B cell (primary cell): Measurements from ENCODE around the gene GTF2IRD1. TPM values are rescaled to one million over a fixed set of nuclear protein-coding genes. Genes with fewer than 3 reads are reported as not detected.

Experiments used
- ATAC-seq: fragments of 200-7000 bp; cut with Tn5 transposase; one replicate; pipeline ENCODE4 v1.10.0; 2021; ENCODE audit warnings: low read depth, mild to moderate bottlenecking, moderate number of reproducible peaks, moderate library complexity
- CTCF ChIA-PET: fragments of 350-600 bp; sonication (Branson Sonifier 250); formaldehyde crosslinking; loops from one replicate; lab custom pipeline; 2021; ENCODE audit warnings: antibody characterized with exemption, inconsistent platforms; lab: Charles Lee
- POLR2A ChIA-PET: fragments of 350-600 bp; sonication (Branson Sonifier 250); formaldehyde crosslinking; loops from one replicate; lab custom pipeline; 2021; ENCODE audit warnings: antibody characterized with exemption; lab: Charles Lee
- DNase-seq: peaks from one replicate; pipeline ENCODE4 v3.0.0; 2013
- H2AFZ ChIP-seq: 2 replicates; pipeline ENCODE4 v1.6.1; 2012; ENCODE audit warnings: mild to moderate bottlenecking, low read depth, low read length; ENCODE audit not compliant: insufficient read depth, poor library complexity, severe bottlenecking
- H3K27ac ChIP-seq, 2 donors: 1 replicate in 1 of 2; 2 replicates in 1 of 2; pipeline ENCODE4 v1.5.1; 2012 to 2013; ENCODE audit warnings: low read length in 2 of 2, mild to moderate bottlenecking in 2 of 2, moderate library complexity in 1 of 2
- H3K27me3 ChIP-seq, 4 experiments: fragments of 200-600 bp in 1 of 4; sonication (generic) in 1 of 4; replicated peaks in 1 of 4; 1 replicate in 2 of 4; 2 replicates in 2 of 4; pipeline versions ENCODE4 v1.6.1 to v1.7.0; 2013 to 2016; ENCODE audit warnings: low read length in 3 of 4, mild to moderate bottlenecking in 2 of 4, mixed read lengths in 1 of 4, moderate library complexity in 1 of 4; ENCODE audit not compliant: insufficient read depth in 4 of 4, control insufficient read depth in 3 of 4; ENCODE audit errors: control extremely low read depth in 1 of 4
- H3K36me3 ChIP-seq, 2 experiments: replicated peaks in 1 of 2; 1 replicate in 1 of 2; 2 replicates in 1 of 2; pipeline versions ENCODE4 v1.6.1 to v1.7.1; 2013; ENCODE audit warnings: low read length in 1 of 2; ENCODE audit not compliant: insufficient read depth in 2 of 2, control insufficient read depth in 1 of 2; ENCODE audit errors: control extremely low read depth in 1 of 2, extremely low read depth in 1 of 2
- H3K4me1 ChIP-seq, 2 donors: fragments of 200-600 bp in 1 of 2; sonication (generic) in 1 of 2; 1 replicate in 1 of 2; 2 replicates in 1 of 2; pipeline versions ENCODE4 v1.5.1 to v1.6.1; 2013 to 2017; ENCODE audit warnings: low read length in 2 of 2; ENCODE audit not compliant: control insufficient read depth in 2 of 2, insufficient read depth in 2 of 2
- H3K4me2 ChIP-seq: replicated peaks from 2 replicates; pipeline ENCODE3; 2012; ENCODE audit warnings: mild to moderate bottlenecking, low read depth, low read length; ENCODE audit not compliant: poor library complexity, severe bottlenecking
- H3K4me3 ChIP-seq, 5 experiments: fragments of 200-600 bp in 1 of 5; sonication (generic) in 1 of 5; 1 replicate in 3 of 5; 2 replicates in 2 of 5; pipeline versions ENCODE4 v1.5.1 to v1.7.0; 2011 to 2016; ENCODE audit warnings: low read length in 4 of 5, mild to moderate bottlenecking in 4 of 5, low read depth in 2 of 5, control low read depth in 1 of 5, moderate library complexity in 1 of 5; ENCODE audit not compliant: insufficient read depth in 1 of 5; ENCODE audit errors: control extremely low read depth in 1 of 5, extremely low read depth in 1 of 5
- H3K79me2 ChIP-seq: fragments of 200-600 bp; sonication (generic); one replicate; pipeline ENCODE4 v1.6.0; 2016; ENCODE audit warnings: low read length; ENCODE audit not compliant: control insufficient read depth, insufficient read depth
- H3K9ac ChIP-seq: fragments of 200-600 bp; sonication (generic); 2 replicates; pipeline ENCODE4 v1.6.1; 2017; ENCODE audit warnings: mild to moderate bottlenecking, low read length, moderate library complexity
- H3K9me3 ChIP-seq, 3 donors: one replicate each; pipeline versions ENCODE4 v1.6.1 to v1.7.1; 2013; ENCODE audit warnings: low read length in 2 of 3; ENCODE audit not compliant: control insufficient read depth in 2 of 3, insufficient read depth in 1 of 3; ENCODE audit errors: control extremely low read depth in 1 of 3
- H4K20me1 ChIP-seq: 2 replicates; pipeline ENCODE4 v1.6.0; 2012; ENCODE audit warnings: mild to moderate bottlenecking, low read length; ENCODE audit not compliant: insufficient read depth, control insufficient read depth, poor library complexity, severe bottlenecking
- H3K27ac Mint-ChIP-seq: one replicate; pipeline ENCODE4 v1.8.0; 2021; ENCODE audit warnings: mixed read lengths
- H3K27me3 Mint-ChIP-seq: one replicate; pipeline ENCODE4 v1.8.0; 2021; ENCODE audit warnings: mixed read lengths
- H3K4me1 Mint-ChIP-seq: one replicate; pipeline ENCODE4 v1.8.0; 2021; ENCODE audit warnings: mixed read lengths
- H3K4me3 Mint-ChIP-seq: one replicate; pipeline ENCODE4 v1.8.0; 2021; ENCODE audit warnings: mixed read lengths
- H3K9me3 Mint-ChIP-seq: one replicate; pipeline ENCODE4 v1.8.0; 2022; ENCODE audit warnings: mixed read lengths; ENCODE audit not compliant: insufficient read depth
- EZH2 ChIP-seq: IDR thresholded peaks from 2 replicates; pipeline ENCODE4 v1.6.1; 2012; ENCODE audit warnings: borderline replicate concordance, low read depth, mild to moderate bottlenecking, moderate library complexity, low read length; ENCODE audit not compliant: insufficient read depth, poor library complexity, severe bottlenecking
- WGBS: methylation state at CpG from one replicate; pipeline ENCODE4 v1.1.5; 2013; ENCODE audit warnings: missing lambda C conversion rate; ENCODE audit not compliant: insufficient coverage; 5-methylcytosine and 5-hydroxymethylcytosine counted together
- intact Hi-C: fragments of 100-400 bp; cut with micrococcal nuclease; formaldehyde crosslinking; loops from one replicate; pipeline ENCODE4 v1.10.0; 2022
- polyA plus RNA-seq: library from polyadenylated mRNA; depleted of rRNA; stranded (reverse); fragments of >200 nt; gene quantifications from 2 replicates; pipeline ENCODE4 v1.2.3, GENCODE V29; 2012
- total RNA-seq, 2 donors: library from RNA; stranded (reverse); fragments of 120-200 nt in 1 of 2; gene quantifications; 1 replicate in 1 of 2; 2 replicates in 1 of 2; pipeline versions ENCODE4 v1.2.3 to v1.2.4, GENCODE V29; 2013 to 2022
- TF ChIP-seq, protein P1 (sequence below): fragments of 200-600 bp; IDR thresholded peaks from one replicate; pipeline ENCODE4 v1.8.0; 2022; ENCODE audit warnings: antibody characterized with exemption, mild to moderate bottlenecking

Gene GTF2IRD1
- total and polyA plus RNA-seq, 2 donors (not counting 1 experiment from before 2014, with no cell fraction given): 0.45 to 2.2 TPM

DNA sequence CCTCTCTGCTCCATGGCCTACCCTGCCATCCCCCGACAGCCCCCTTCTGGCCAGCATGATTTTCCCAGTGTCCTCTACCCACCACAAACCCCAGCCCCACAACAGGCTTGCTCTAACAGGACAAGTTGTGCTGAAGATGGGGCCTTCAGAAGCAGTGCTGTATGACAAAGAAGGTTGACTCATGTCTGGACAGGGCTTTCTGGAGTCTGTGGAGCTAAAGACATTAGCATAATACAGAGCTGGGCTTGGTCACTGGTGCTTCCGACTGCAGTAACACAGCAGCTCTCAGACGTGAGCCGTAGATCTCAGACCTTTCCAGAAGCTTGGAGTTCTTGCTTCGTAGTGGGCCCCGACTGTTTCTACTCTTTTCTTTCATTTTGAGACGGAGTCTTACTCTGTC lies 100.5 kb downstream of the GTF2IRD1 start:
- H3K27ac Mint-ChIP-seq: no peak overlapping the region
- no peaks in the 10 kb centered on the region for H4K20me1 ChIP-seq
- H3K27me3 ChIP-seq: no peaks in the 10 kb centered on the region
- H3K27me3 Mint-ChIP-seq: no peaks in the 10 kb centered on the region
- no peak overlapping the region for H3K4me2 ChIP-seq
- H3K9me3 ChIP-seq: no peaks in the 10 kb centered on the region
- H2AFZ ChIP-seq: peak overlapping the region; percentile 54
- WGBS: 92% methylated on average over 6 of the region's 7 CpGs
- H3K4me3 ChIP-seq: no peak overlapping the region
- H3K36me3 ChIP-seq: no peaks in the 10 kb centered on the region
- ChIA-PET POLR2A (no interaction called here), CTCF (interaction anchor here (0.8 to 1.1 kb wide), 2 partner anchors 11 to 13 kb away, joined by 3 to 4 read pairs; no protein-coding TSS in a partner anchor)
- TF ChIP-seq, protein P1, sequence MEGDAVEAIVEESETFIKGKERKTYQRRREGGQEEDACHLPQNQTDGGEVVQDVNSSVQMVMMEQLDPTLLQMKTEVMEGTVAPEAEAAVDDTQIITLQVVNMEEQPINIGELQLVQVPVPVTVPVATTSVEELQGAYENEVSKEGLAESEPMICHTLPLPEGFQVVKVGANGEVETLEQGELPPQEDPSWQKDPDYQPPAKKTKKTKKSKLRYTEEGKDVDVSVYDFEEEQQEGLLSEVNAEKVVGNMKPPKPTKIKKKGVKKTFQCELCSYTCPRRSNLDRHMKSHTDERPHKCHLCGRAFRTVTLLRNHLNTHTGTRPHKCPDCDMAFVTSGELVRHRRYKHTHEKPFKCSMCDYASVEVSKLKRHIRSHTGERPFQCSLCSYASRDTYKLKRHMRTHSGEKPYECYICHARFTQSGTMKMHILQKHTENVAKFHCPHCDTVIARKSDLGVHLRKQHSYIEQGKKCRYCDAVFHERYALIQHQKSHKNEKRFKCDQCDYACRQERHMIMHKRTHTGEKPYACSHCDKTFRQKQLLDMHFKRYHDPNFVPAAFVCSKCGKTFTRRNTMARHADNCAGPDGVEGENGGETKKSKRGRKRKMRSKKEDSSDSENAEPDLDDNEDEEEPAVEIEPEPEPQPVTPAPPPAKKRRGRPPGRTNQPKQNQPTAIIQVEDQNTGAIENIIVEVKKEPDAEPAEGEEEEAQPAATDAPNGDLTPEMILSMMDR: no peak
- no peak for TF ChIP-seq EZH2
- DNase-seq (no peak), ATAC-seq (no peak)
- intact Hi-C loops: no loop called here
- H3K4me1 ChIP-seq: peaks cover 0 to 8% of the 10 kb centered on the region in 2 donors
- no peak overlapping the region for H3K9ac ChIP-seq
- no peaks in the 10 kb centered on the region for H3K79me2 ChIP-seq
- no peaks in the 10 kb centered on the region for H3K9me3 Mint-ChIP-seq
- no peak overlapping the region for H3K27ac ChIP-seq
- H3K4me3 Mint-ChIP-seq: no peak overlapping the region
- peaks cover 7% of the 10 kb centered on the region for H3K4me1 Mint-ChIP-seq

DNA sequence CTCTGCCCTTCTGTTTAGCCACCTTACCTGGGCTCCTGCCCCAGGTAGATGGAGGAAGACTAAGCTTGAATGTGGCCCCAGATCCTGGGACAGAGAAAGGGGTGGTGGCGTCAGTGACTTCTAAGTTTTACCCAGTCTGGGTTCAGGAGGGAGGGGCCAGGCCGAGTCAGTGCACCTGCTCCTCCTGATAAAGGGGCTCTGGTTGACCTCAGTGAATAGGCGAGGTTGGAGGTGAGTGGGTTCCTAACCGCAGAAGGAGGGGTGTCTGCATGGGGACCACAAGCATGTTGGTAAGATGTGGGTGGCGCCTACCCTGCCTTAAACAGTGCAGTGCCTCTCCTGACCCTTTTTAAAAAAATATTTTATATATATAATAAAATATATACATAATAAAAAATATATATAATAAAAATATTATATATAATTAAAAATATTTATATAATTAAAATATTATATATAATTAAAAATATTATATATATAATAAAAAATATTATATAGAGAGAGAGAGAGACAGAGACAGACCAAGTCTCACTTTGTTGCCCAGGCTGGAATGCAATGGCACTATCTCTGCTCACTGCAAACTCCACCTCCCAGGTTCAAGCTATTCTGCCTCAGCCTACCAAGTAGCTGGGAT lies 106.5 kb downstream of the GTF2IRD1 start:
- Mint-ChIP-seq H3K4me1 (no peaks in the 10 kb centered on the region), H3K27ac (no peak overlapping the region), H3K27me3 (no peaks in the 10 kb centered on the region), H3K9me3 (no peaks in the 10 kb centered on the region), H3K4me3 (no peak overlapping the region)
- Histone ChIP-seq H3K9me3 (no peaks in the 10 kb centered on the region), H3K9ac (no peak overlapping the region), H4K20me1 (no peaks in the 10 kb centered on the region), H2AFZ (no peak overlapping the region), H3K4me1 (no peaks in the 10 kb centered on the region), H3K4me2 (no peak overlapping the region), H3K4me3 (no peak overlapping the region), H3K27ac (no peak overlapping the region), H3K27me3 (no peaks in the 10 kb centered on the region), H3K36me3 (no peaks in the 10 kb centered on the region), H3K79me2 (no peaks in the 10 kb centered on the region)
- ChIA-PET CTCF (no interaction called here), POLR2A (no interaction called here)
- DNase-seq (no peak), ATAC-seq (no peak)
- TF ChIP-seq EZH2: no peak
- TF ChIP-seq, protein P1: no peak
- intact Hi-C loops: loop anchor here (10.0 kb wide), 1 partner anchor 105 kb away; the partner anchor contains the start of gene GTF2IRD1
- WGBS: 72% methylated on average over 3 of the region's 5 CpGs
